Measurements from ENCODE around the gene FBXW12. TPM values are rescaled to one million over a fixed set of nuclear protein-coding genes. Genes with fewer than 3 reads are reported as not detected.
A peak's percentile ranks its signal among the peaks of the same experiment; 100 is the strongest.

The FBXW12 gene
- polyA plus RNA-seq, 5 donors = 0.29 to 0.46 (median 0.34) TPM

- no peak for DNase-seq
Observed at GRCh38 chr3:48435223-48435595, 63.2 kb downstream of the FBXW12 start.

- peak; percentile 69 to 84 for DNase-seq
Observed at GRCh38 chr3:48435774-48436476, 63.9 kb downstream of the FBXW12 start.

- DNase-seq = no peak
Observed at GRCh38 chr3:48436477-48436787, 64.4 kb downstream of the FBXW12 start.

- no peak for DNase-seq
Observed at GRCh38 chr3:48436855-48437254, 64.8 kb downstream of the FBXW12 start.

- DNase-seq = no peak
Observed at GRCh38 chr3:48437812-48438211, 65.8 kb downstream of the FBXW12 start.

- DNase-seq = peak; percentile 93 to 96
Observed at GRCh38 chr3:48439820-48440589, 68.0 kb downstream of the FBXW12 start, which contains the start of the genes CCDC51 and TMA7. Gene CCDC51, minus strand, starts transcription at chr3:48440119. Its CDS starts 4,991 bp downstream, at chr3:48435128. Gene TMA7, plus strand, starts transcription at chr3:48440257. Its CDS starts 40 bp downstream, at chr3:48440297.

- no peak for DNase-seq
Observed at GRCh38 chr3:48440590-48440958, 68.6 kb downstream of the FBXW12 start.

- no peak for DNase-seq
Observed at GRCh38 chr3:48441940-48442339, 69.9 kb downstream of the FBXW12 start.

Other genes with a start within 250 kb of the FBXW12 start
- gene CDC25A, start 183.8 kb upstream of the FBXW12 start, polyA plus RNA-seq (ENCODE audit: insufficient read depth in 1 of 5, insufficient read length in 5 of 5, low replicate concordance in 1 of 5) = 10 to 100 TPM in 1 of 5 donors, 1 to 10 TPM in 4; 6.0 to 10.3 (median 7.5) TPM
- gene CAMP, start 148.7 kb upstream of the FBXW12 start, polyA plus RNA-seq (ENCODE audit: insufficient read depth in 1 of 5, insufficient read length in 5 of 5, low replicate concordance in 1 of 5) = 1 to 10 TPM in 4 of 5 donors, under 1 TPM in 1; 0.79 to 2.2 (median 1.6) TPM
- gene ZNF589, start 131.1 kb upstream of the FBXW12 start, polyA plus RNA-seq (ENCODE audit: insufficient read depth in 1 of 5, insufficient read length in 5 of 5, low replicate concordance in 1 of 5) = 10 to 100 TPM; 12.9 to 20.1 (median 16.9) TPM
- gene NME6, start 70.9 kb upstream of the FBXW12 start, polyA plus RNA-seq (ENCODE audit: insufficient read depth in 1 of 5, insufficient read length in 5 of 5, low replicate concordance in 1 of 5) = 10 to 100 TPM; 23.9 to 33.1 (median 28.4) TPM
- gene SPINK8, start 38.6 kb upstream of the FBXW12 start, polyA plus RNA-seq (ENCODE audit: insufficient read depth in 1 of 5, insufficient read length in 5 of 5, low replicate concordance in 1 of 5) = not detected
- gene PLXNB1, start 57.9 kb downstream of the FBXW12 start, polyA plus RNA-seq (ENCODE audit: insufficient read depth in 1 of 5, insufficient read length in 5 of 5, low replicate concordance in 1 of 5) = 100 to 1,000 TPM in 3 of 5 donors, 10 to 100 TPM in 2; 77.3 to 119 (median 107) TPM
- gene CCDC51, start 67.9 kb downstream of the FBXW12 start, polyA plus RNA-seq (ENCODE audit: insufficient read depth in 1 of 5, insufficient read length in 5 of 5, low replicate concordance in 1 of 5) = 10 to 100 TPM; 14.3 to 16.4 (median 14.7) TPM
- gene TMA7, start 68.0 kb downstream of the FBXW12 start, polyA plus RNA-seq (ENCODE audit: insufficient read depth in 1 of 5, insufficient read length in 5 of 5, low replicate concordance in 1 of 5) = 100 to 1,000 TPM; 254 to 310 (median 266) TPM
- gene ATRIP, start 74.5 kb downstream of the FBXW12 start, polyA plus RNA-seq (ENCODE audit: insufficient read depth in 1 of 5, insufficient read length in 5 of 5, low replicate concordance in 1 of 5) = 10 to 100 TPM; 10.7 to 14.0 (median 12.8) TPM
- gene SHISA5, start 132.0 kb downstream of the FBXW12 start, polyA plus RNA-seq (ENCODE audit: insufficient read depth in 1 of 5, insufficient read length in 5 of 5, low replicate concordance in 1 of 5) = 100 to 1,000 TPM in 3 of 5 donors, 10 to 100 TPM in 2; 88.9 to 126 (median 102) TPM
- 10 to 100 TPM in 1 of 5 donors, 1 to 10 TPM in 4; 5.5 to 10.9 (median 7.5) TPM for gene PFKFB4, start 184.6 kb downstream of the FBXW12 start, polyA plus RNA-seq (ENCODE audit: insufficient read depth in 1 of 5, insufficient read length in 5 of 5, low replicate concordance in 1 of 5)
- under 1 TPM in 3 of 5 donors, not detected in 2; 0.17 to 0.33 (median 0.22) TPM for gene UCN2, start 191.6 kb downstream of the FBXW12 start, polyA plus RNA-seq (ENCODE audit: insufficient read depth in 1 of 5, insufficient read length in 5 of 5, low replicate concordance in 1 of 5)
- gene COL7A1, start 223.1 kb downstream of the FBXW12 start, polyA plus RNA-seq (ENCODE audit: insufficient read depth in 1 of 5, insufficient read length in 5 of 5, low replicate concordance in 1 of 5) = 10 to 100 TPM in 2 of 5 donors, 1 to 10 TPM in 3; 4.4 to 12.9 (median 9.3) TPM
- gene UQCRC1, start 237.4 kb downstream of the FBXW12 start, polyA plus RNA-seq (ENCODE audit: insufficient read depth in 1 of 5, insufficient read length in 5 of 5, low replicate concordance in 1 of 5) = 100 to 1,000 TPM; 141 to 169 (median 147) TPM
- gene TMEM89, start 249.6 kb downstream of the FBXW12 start, polyA plus RNA-seq (ENCODE audit: insufficient read depth in 1 of 5, insufficient read length in 5 of 5, low replicate concordance in 1 of 5) = under 1 TPM in 1 of 5 donors, not detected in 4; 0.24 TPM